Mesenchymal stem cell (in vitro differentiated cells and primary cell): ENCODE measurements around the gene TERB1. TPM values are rescaled to one million over a fixed set of nuclear protein-coding genes. Genes with fewer than 3 reads are reported as not detected.

Experiments
- DNase-seq: peaks from one replicate; pipeline ENCODE4 v3.0.0-alpha.2; 2013
- H2AFZ ChIP-seq: one replicate; pipeline ENCODE4 v1.6.1; 2013; ENCODE audit warnings: low read depth, mild to moderate bottlenecking, control low read depth, inconsistent platforms, low read length, moderate library complexity
- H2AK5ac ChIP-seq: 2 replicates; pipeline ENCODE4 v1.6.1; 2013; ENCODE audit warnings: low read length, moderate library complexity, mild to moderate bottlenecking, inconsistent platforms; ENCODE audit not compliant: severe bottlenecking
- H2BK120ac ChIP-seq: one replicate; pipeline ENCODE4 v1.6.1; 2013; ENCODE audit warnings: low read depth, mild to moderate bottlenecking, inconsistent platforms, low read length, moderate library complexity
- H2BK12ac ChIP-seq, 2 experiments: one replicate each; pipeline ENCODE4 v1.6.1; 2013; ENCODE audit warnings: inconsistent platforms in 2 of 2, low read length in 2 of 2, mild to moderate bottlenecking in 2 of 2, moderate library complexity in 2 of 2, control low read depth in 1 of 2
- H2BK15ac ChIP-seq: one replicate; pipeline ENCODE4 v1.6.1; 2013; ENCODE audit warnings: mild to moderate bottlenecking, low read depth, inconsistent platforms; ENCODE audit not compliant: poor library complexity, severe bottlenecking
- H2BK5ac ChIP-seq: 2 replicates; pipeline ENCODE4 v1.6.1; 2013; ENCODE audit warnings: low read depth, mild to moderate bottlenecking, low read length, control low read depth, inconsistent platforms; ENCODE audit not compliant: poor library complexity, severe bottlenecking
- H3K14ac ChIP-seq, 2 experiments: one replicate each; pipeline ENCODE4 v1.6.1; 2013; ENCODE audit warnings: inconsistent platforms in 2 of 2, low read length in 2 of 2, control low read depth in 1 of 2, mild to moderate bottlenecking in 1 of 2, moderate library complexity in 1 of 2
- H3K18ac ChIP-seq, 2 experiments: one replicate each; pipeline ENCODE4 v1.6.1; 2013; ENCODE audit warnings: inconsistent platforms in 2 of 2, low read length in 2 of 2, control low read depth in 1 of 2, low read depth in 1 of 2, mild to moderate bottlenecking in 1 of 2
- H3K23ac ChIP-seq, 2 experiments: one replicate each; pipeline ENCODE4 v1.6.1; 2013; ENCODE audit warnings: inconsistent platforms in 2 of 2, low read length in 2 of 2, mild to moderate bottlenecking in 2 of 2, moderate library complexity in 2 of 2, control low read depth in 1 of 2
- H3K27ac ChIP-seq: 2 replicates; pipeline ENCODE4 v1.5.1; 2013; ENCODE audit warnings: mild to moderate bottlenecking, moderate library complexity, low read length, control low read depth, inconsistent platforms; ENCODE audit not compliant: poor library complexity, severe bottlenecking
- H3K27me3 ChIP-seq, 2 experiments: 2 replicates each; pipeline versions ENCODE4 v1.6.1 to v1.7.0; 2013; ENCODE audit warnings: low read length in 2 of 2, mild to moderate bottlenecking in 2 of 2, moderate library complexity in 2 of 2, control low read depth in 1 of 2, inconsistent platforms in 1 of 2; ENCODE audit not compliant: control insufficient read depth in 1 of 2, insufficient read depth in 1 of 2
- H3K36me3 ChIP-seq, 2 experiments: 2 replicates each; pipeline versions ENCODE4 v1.6.1 to v1.7.0; 2013; ENCODE audit warnings: low read length in 2 of 2, control low read depth in 1 of 2, inconsistent platforms in 1 of 2, low read depth in 1 of 2, mild to moderate bottlenecking in 1 of 2; ENCODE audit not compliant: insufficient read depth in 2 of 2, control insufficient read depth in 1 of 2
- H3K4ac ChIP-seq, 2 experiments: one replicate each; pipeline ENCODE4 v1.6.1; 2013; ENCODE audit warnings: inconsistent platforms in 2 of 2, low read length in 2 of 2, mild to moderate bottlenecking in 2 of 2, moderate library complexity in 2 of 2, control low read depth in 1 of 2, low read depth in 1 of 2
- H3K4me1 ChIP-seq: 2 replicates; pipeline ENCODE4 v1.6.1; 2013; ENCODE audit warnings: low read depth, low read length, control low read depth; ENCODE audit not compliant: control insufficient read depth, insufficient read depth
- H3K4me2 ChIP-seq: 2 replicates; pipeline ENCODE4 v1.6.1; 2013; ENCODE audit warnings: low read length, mild to moderate bottlenecking, inconsistent platforms; ENCODE audit not compliant: poor library complexity, severe bottlenecking
- H3K4me3 ChIP-seq, 2 experiments: 2 replicates each; pipeline versions ENCODE4 v1.5.1 to v1.7.0; 2013; ENCODE audit warnings: low read length in 2 of 2, mild to moderate bottlenecking in 2 of 2, control low read depth in 1 of 2, low read depth in 1 of 2; ENCODE audit not compliant: insufficient read depth in 1 of 2
- H3K79me1 ChIP-seq: replicated peaks from 2 replicates; pipeline ENCODE4 v1.6.1; 2013; ENCODE audit warnings: mild to moderate bottlenecking, control low read depth, low read length, inconsistent platforms; ENCODE audit not compliant: poor library complexity, severe bottlenecking
- H3K9ac ChIP-seq: 2 replicates; pipeline ENCODE4 v1.7.0; 2013; ENCODE audit warnings: mild to moderate bottlenecking, low read length, moderate library complexity
- H3K9me3 ChIP-seq: 2 replicates; pipeline ENCODE4 v1.7.0; 2013; ENCODE audit warnings: mild to moderate bottlenecking, low read length; ENCODE audit not compliant: control insufficient read depth
- H4K8ac ChIP-seq: one replicate; pipeline ENCODE4 v1.6.1; 2013; ENCODE audit warnings: inconsistent platforms, mild to moderate bottlenecking, low read length, moderate library complexity
- H4K91ac ChIP-seq: one replicate; pipeline ENCODE4 v1.6.1; 2013; ENCODE audit warnings: mild to moderate bottlenecking, low read length, inconsistent platforms
- WGBS: methylation state at CpG from one replicate; pipeline ENCODE4 v1.1.7; 2013; ENCODE audit warnings: mixed read lengths; 5-methylcytosine and 5-hydroxymethylcytosine counted together
- polyA plus RNA-seq, 2 experiments: library from polyadenylated mRNA; stranded (reverse); fragments of 200-250 nt; gene quantifications; one replicate each; pipeline ENCODE4 v1.2.3, GENCODE V29; 2013

The TERB1 gene
- not detected for polyA plus RNA-seq (2013, experiment 1 of 2)
- not detected for polyA plus RNA-seq (2013, experiment 2 of 2)

- Histone ChIP-seq H2BK12ac (no peak within 1 kb of the TSS), H3K23ac (no peak within 1 kb of the TSS), H3K4me2 (no peak within 1 kb of the TSS), H2BK5ac (no peak within 1 kb of the TSS), H3K79me1 (no peaks in the 10 kb centered on the region), H3K36me3 (peaks cover 23 to 58% of the 10 kb centered on the region in 2 experiments), H2AK5ac (no peak within 1 kb of the TSS), H2BK15ac (no peak within 1 kb of the TSS), H4K8ac (no peak within 1 kb of the TSS), H3K27ac (no peak within 1 kb of the TSS), H2AFZ (no peak within 1 kb of the TSS), H3K14ac (no peak within 1 kb of the TSS), H4K91ac (peak within 1 kb of the TSS; percentile 10), H3K27me3 (no peaks in the 10 kb centered on the region), H3K18ac (no peak within 1 kb of the TSS), H2BK120ac (no peak within 1 kb of the TSS), H3K4ac (no peak within 1 kb of the TSS), H3K4me3 (no peak within 1 kb of the TSS), H3K9me3 (no peaks in the 10 kb centered on the region), H3K4me1 (no peaks in the 10 kb centered on the region), H3K9ac (no peak within 1 kb of the TSS)
- 95% methylated on average over 56 of the region's 56 CpGs for WGBS
- DNase-seq: no peak
Measured at GRCh38 chr16:66801320-66802105, at the start of gene TERB1. TSS of gene TERB1 (minus strand) at chr16:66801584. CDS start at chr16:66796798, 4,786 bp downstream.

- Histone ChIP-seq H4K91ac (no peak overlapping the region), H4K8ac (no peak overlapping the region), H3K18ac (no peak overlapping the region), H3K9me3 (no peaks in the 10 kb centered on the region), H3K4me3 (no peak overlapping the region), H2BK12ac (no peak overlapping the region), H2BK120ac (no peak overlapping the region), H2AFZ (no peak overlapping the region), H2AK5ac (no peak overlapping the region), H2BK15ac (no peak overlapping the region), H3K79me1 (no peaks in the 10 kb centered on the region), H3K4me2 (no peak overlapping the region), H3K27ac (no peak overlapping the region), H3K4me1 (peaks cover 5% of the 10 kb centered on the region), H3K23ac (no peak overlapping the region), H3K4ac (no peak overlapping the region), H3K9ac (no peak overlapping the region), H3K27me3 (peaks cover 55 to 65% of the 10 kb centered on the region in 2 experiments), H3K14ac (no peak overlapping the region), H2BK5ac (no peak overlapping the region), H3K36me3 (no peaks in the 10 kb centered on the region)
- 90% methylated on average over 8 of the region's 14 CpGs for WGBS
- no peak for DNase-seq
Measured at GRCh38 chr16:66850115-66850815, 48.9 kb upstream of the TERB1 start.

GRCh38 chr16:66849549-66849948 lies 48.2 kb upstream of the TERB1 start:
- Histone ChIP-seq H2BK120ac (no peak overlapping the region), H3K27me3 (peaks cover 62 to 72% of the 10 kb centered on the region in 2 experiments), H4K8ac (no peak overlapping the region), H3K9ac (no peak overlapping the region), H3K18ac (no peak overlapping the region), H3K36me3 (peaks cover 0 to 2% of the 10 kb centered on the region in 2 experiments), H2AK5ac (no peak overlapping the region), H3K14ac (no peak overlapping the region), H3K9me3 (no peaks in the 10 kb centered on the region), H2BK5ac (no peak overlapping the region), H3K4me3 (no peak overlapping the region), H3K4me1 (peaks cover 13% of the 10 kb centered on the region), H3K4ac (no peak overlapping the region), H2AFZ (no peak overlapping the region), H2BK15ac (no peak overlapping the region), H2BK12ac (no peak overlapping the region), H3K79me1 (no peaks in the 10 kb centered on the region), H3K23ac (no peak overlapping the region), H3K4me2 (no peak overlapping the region), H3K27ac (no peak overlapping the region), H4K91ac (no peak overlapping the region)
- WGBS: 87% methylated on average over 3 of the region's 4 CpGs
- DNase-seq: no peak

- H3K9me3 ChIP-seq: no peaks in the 10 kb centered on the region
- H3K23ac ChIP-seq: no peak overlapping the region
- no peak overlapping the region for H3K9ac ChIP-seq
- H3K79me1 ChIP-seq: no peaks in the 10 kb centered on the region
- no peak overlapping the region for H3K4me2 ChIP-seq
- H3K18ac ChIP-seq: no peak overlapping the region
- H2BK15ac ChIP-seq: no peak overlapping the region
- no peak overlapping the region for H2AFZ ChIP-seq
- peaks cover 66 to 75% of the 10 kb centered on the region in 2 experiments for H3K27me3 ChIP-seq
- H4K8ac ChIP-seq: no peak overlapping the region
- WGBS: 85% methylated on average over 2 of the region's 2 CpGs
- H2BK120ac ChIP-seq: no peak overlapping the region
- H3K14ac ChIP-seq: no peak overlapping the region
- peaks cover 17% of the 10 kb centered on the region for H3K4me1 ChIP-seq
- DNase-seq: no peak
- peaks cover 0 to 5% of the 10 kb centered on the region in 2 experiments for H3K36me3 ChIP-seq
- no peak overlapping the region for H4K91ac ChIP-seq
- no peak overlapping the region for H2BK5ac ChIP-seq
- H2AK5ac ChIP-seq: no peak overlapping the region
- no peak overlapping the region for H2BK12ac ChIP-seq
- H3K27ac ChIP-seq: no peak overlapping the region
- no peak overlapping the region for H3K4ac ChIP-seq
- no peak overlapping the region for H3K4me3 ChIP-seq
Measured at GRCh38 chr16:66849021-66849420, 47.6 kb upstream of the TERB1 start.
